ENCODE measurements around the gene BUD23. TPM values are rescaled to one million over a fixed set of nuclear protein-coding genes. Genes with fewer than 3 reads are reported as not detected.
"Not testable (repeated sequence)": the region's sequence is repeated elsewhere in the genome, so short reads cannot be mapped to it uniquely, and the experiment has no call there.

Gene BUD23
- total and polyA plus RNA-seq, 9 of the 15 experiments (the other 6 are each of a cell fraction or from before 2014, with no cell fraction given), result 79.5 to 270 (median 150) TPM

DNA sequence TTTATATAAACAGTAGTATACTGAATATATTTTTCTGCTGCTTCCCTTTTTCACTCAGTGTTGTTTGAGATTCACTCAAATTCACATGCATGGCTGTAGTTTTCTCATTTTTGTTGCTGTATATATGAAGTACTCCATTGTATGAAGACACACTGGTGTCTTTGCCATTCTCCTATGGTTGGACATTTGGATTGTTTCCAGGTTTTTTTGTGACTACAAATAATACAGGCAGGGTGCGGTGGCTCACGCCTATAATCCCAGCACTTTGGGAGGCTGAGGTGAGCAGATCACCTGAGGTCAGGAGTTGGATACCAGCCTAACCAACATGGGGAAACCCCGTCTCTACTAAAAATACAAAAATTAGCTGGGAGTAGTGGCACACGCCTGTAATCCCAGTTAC is 22.8 kb upstream of the BUD23 start:
- CTCF ChIA-PET (ENCODE audit: low intra/inter-chr PET ratio); DNase-seq (ENCODE audit: extremely low read depth in 1 of 4, low spot score in 3 of 4); H3K36me3 ChIP-seq (ENCODE audit: control insufficient read depth, insufficient read depth, low read length); H3K79me2 ChIP-seq (ENCODE audit: control insufficient read depth, insufficient read depth, low read length); POLR2A ChIA-PET; H3K4me3 ChIP-seq; H3K9me3 ChIP-seq (replicated peaks; ENCODE audit: control insufficient read depth, insufficient read depth, low read depth, low read length); H2AFZ ChIP-seq (ENCODE audit: low read depth, low read length); H3K9me1 ChIP-seq (ENCODE audit: control insufficient read depth, insufficient read depth, low read length); H3K27ac ChIP-seq (ENCODE audit: extremely low read depth, low read depth, low read length); H3K4me2 ChIP-seq (ENCODE audit: insufficient read depth, low read length); intact Hi-C loops (cut with micrococcal nuclease); FAIRE-seq; H3K9ac ChIP-seq (ENCODE audit: insufficient read depth in 1 of 2, low read depth in 2 of 2, low read length in 2 of 2); H4K20me1 ChIP-seq (replicated peaks; ENCODE audit: control insufficient read depth, insufficient read depth, low read length); ATAC-seq; in situ Hi-C loops (cut with MboI); H3K27me3 ChIP-seq (ENCODE audit: control insufficient read depth in 2 of 2, insufficient read depth in 2 of 2, low read length in 2 of 2); BruUV-seq (replicated peaks): not testable (repeated sequence)
- TF ChIP-seq NFIC (IDR thresholded peaks at IDR 0.05), result peak; percentile 36; the same call in 1 of the 2 replicates
- 13% methylated on average over 4 of the region's 4 CpGs for WGBS (ENCODE audit: insufficient coverage, low coverage, missing lambda C conversion rate)
- H3K4me1 ChIP-seq (replicated peaks in 1 of 2; ENCODE audit: control insufficient read depth in 2 of 2, insufficient read depth in 2 of 2, low read length in 2 of 2), result peaks cover 8 to 10% of the 10 kb centered on the region in 2 experiments; a peak in 4 of 5 replicates

DNA sequence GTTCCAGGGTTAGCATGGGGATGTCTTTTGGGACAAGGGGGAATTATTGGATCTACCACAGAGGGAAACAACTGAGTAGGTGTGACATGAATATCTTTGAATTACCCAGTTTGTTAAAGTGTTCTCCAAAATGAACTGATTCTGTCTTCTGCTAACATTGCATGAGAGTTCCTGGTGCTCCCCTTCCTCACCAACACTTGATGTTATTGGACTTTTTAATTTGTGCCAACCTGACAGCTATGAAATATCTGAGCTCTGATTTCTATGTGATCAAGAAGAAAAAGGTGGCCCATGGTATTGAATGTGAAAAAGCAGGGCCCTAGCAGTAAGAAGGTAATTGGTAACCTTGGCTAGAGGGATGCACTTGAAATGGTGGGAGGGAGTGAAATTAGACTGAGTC is 20.4 kb upstream of the BUD23 start:
- POLR2A ChIA-PET, result interaction anchor here (0.6 kb wide), 1 partner anchor 38 kb away, joined by 3 read pairs; no protein-coding TSS in a partner anchor
- Histone ChIP-seq H3K9me3 (replicated peaks; ENCODE audit: control insufficient read depth, insufficient read depth, low read depth, low read length) (peaks cover 7% of the 10 kb centered on the region), H3K4me2 (ENCODE audit: insufficient read depth, low read length) (no peak overlapping the region), H3K27ac (ENCODE audit: extremely low read depth, low read depth, low read length) (no peak overlapping the region), H2AFZ (ENCODE audit: low read depth, low read length) (no peak overlapping the region), H3K9ac (ENCODE audit: insufficient read depth in 1 of 2, low read depth in 2 of 2, low read length in 2 of 2) (no peak overlapping the region), H3K36me3 (ENCODE audit: control insufficient read depth, insufficient read depth, low read length) (no peaks in the 10 kb centered on the region), H3K9me1 (ENCODE audit: control insufficient read depth, insufficient read depth, low read length) (no peaks in the 10 kb centered on the region), H3K4me3 (no peak overlapping the region), H4K20me1 (replicated peaks; ENCODE audit: control insufficient read depth, insufficient read depth, low read length) (no peaks in the 10 kb centered on the region), H3K27me3 (ENCODE audit: control insufficient read depth in 2 of 2, insufficient read depth in 2 of 2, low read length in 2 of 2) (peaks cover 5 to 6% of the 10 kb centered on the region in 2 experiments; a peak in 3 of 5 replicates), H3K79me2 (ENCODE audit: control insufficient read depth, insufficient read depth, low read length) (no peaks in the 10 kb centered on the region), H3K4me1 (replicated peaks in 1 of 2; ENCODE audit: control insufficient read depth in 2 of 2, insufficient read depth in 2 of 2, low read length in 2 of 2) (peaks cover 9 to 24% of the 10 kb centered on the region in 2 experiments; a peak in 4 of 5 replicates)
- CTCF ChIA-PET (ENCODE audit: low intra/inter-chr PET ratio), result interaction anchor here (1.0 kb wide), 1 partner anchor 39 kb away, joined by 7 read pairs; no protein-coding TSS in a partner anchor
- in situ Hi-C loops (cut with MboI) (no loop called here), intact Hi-C loops (cut with micrococcal nuclease) (no loop called here)
- DNase-seq (ENCODE audit: extremely low read depth in 1 of 4, low spot score in 3 of 4) (no peak), FAIRE-seq (no peak), ATAC-seq (no peak)
- BruUV-seq (replicated peaks), result no TSS peak
- TF ChIP-seq, protein P1, sequence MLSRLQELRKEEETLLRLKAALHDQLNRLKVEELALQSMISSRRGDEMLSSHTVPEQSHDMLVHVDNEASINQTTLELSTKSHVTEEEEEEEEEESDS (CRISPR knock-in tag; IDR thresholded peaks at IDR 0.05), result no peak
- TF ChIP-seq RBM25 (IDR thresholded peaks at IDR 0.05; ENCODE audit: low read depth, low read length, severe bottlenecking), result peak; percentile 91
- no peak for TF ChIP-seq ESRRA (IDR thresholded peaks at IDR 0.05; ENCODE audit: borderline replicate concordance, low read depth)
- TF ChIP-seq ZBTB8A (IDR thresholded peaks at IDR 0.05; ENCODE audit: partially characterized antibody), result no peak
- TF ChIP-seq RFX5 (IDR thresholded peaks at IDR 0.05; ENCODE audit: low read depth, low read length), result no peak
- no peak for TF ChIP-seq SIN3B (IDR thresholded peaks at IDR 0.05; ENCODE audit: low read depth)
- no peak for TF ChIP-seq NUFIP1 (IDR thresholded peaks at IDR 0.05; ENCODE audit: partially characterized antibody)
- TF ChIP-seq HMGN3 (IDR thresholded peaks at IDR 0.05; ENCODE audit: borderline replicate concordance, extremely low read depth, insufficient read length, low read depth, low read length), result no peak
- no peak for TF ChIP-seq PML (IDR thresholded peaks at IDR 0.05; ENCODE audit: low read length)
- TF ChIP-seq BCOR (IDR thresholded peaks at IDR 0.05), result peak; percentile 92
- no peak for TF ChIP-seq GATA2 (CRISPR knock-in tag; IDR thresholded peaks at IDR 0.05)
- no peak for TF ChIP-seq MCM7 (IDR thresholded peaks at IDR 0.05)
- no peak for TF ChIP-seq ELF4 (CRISPR knock-in tag; IDR thresholded peaks at IDR 0.05)
- TF ChIP-seq HDAC2 (IDR thresholded peaks at IDR 0.05), result peak; percentile 69
